H1 (cell line): Measurements from ENCODE around the gene ELP4. TPM values are rescaled to one million over a fixed set of nuclear protein-coding genes. Genes with fewer than 3 reads are reported as not detected.

ENCODE experiments used
- CTCF ChIA-PET: fragments of 300-600 bp; sonication (Branson Sonifier 250); formaldehyde crosslinking; loops from one replicate; lab custom pipeline; 2021; ENCODE audit not compliant: partially characterized antibody; lab: Charles Lee
- POLR2A ChIA-PET: fragments of 300-600 bp; sonication (Branson Sonifier 250); formaldehyde crosslinking; loops from one replicate; lab custom pipeline; 2021; ENCODE audit warnings: inconsistent platforms; ENCODE audit not compliant: partially characterized antibody; lab: Charles Lee
- DNase-seq, 2 experiments: peaks; one replicate each; pipeline versions ENCODE4 v3.0.0 to v3.0.0-alpha.2; 2010 to 2022; ENCODE audit warnings: low spot score in 2 of 2, low read depth in 1 of 2, mixed read lengths in 1 of 2
- FAIRE-seq: peaks from 2 replicates; lab custom pipeline; 2011; peaks lifted over from hg19 to GRCh38; lab: Jason Lieb, UNC
- H2AFZ ChIP-seq: 2 replicates; pipeline ENCODE4 v1.8.1; 2012; ENCODE audit warnings: low read length, inconsistent platforms
- H2AK5ac ChIP-seq: 2 replicates; pipeline ENCODE4 v1.6.1; 2013; ENCODE audit warnings: low read depth, low read length
- H2BK120ac ChIP-seq: replicated peaks from 2 replicates; pipeline ENCODE3; 2013; ENCODE audit warnings: low read depth, low read length, inconsistent platforms
- H2BK12ac ChIP-seq: 2 replicates; pipeline ENCODE4 v1.6.1; 2013; ENCODE audit warnings: low read depth, low read length
- H2BK15ac ChIP-seq: 2 replicates; pipeline ENCODE4 v1.6.1; 2013; ENCODE audit warnings: low read length
- H2BK20ac ChIP-seq: 2 replicates; pipeline ENCODE4 v1.6.1; 2013; ENCODE audit warnings: low read length
- H2BK5ac ChIP-seq: 2 replicates; pipeline ENCODE4 v1.6.1; 2013; ENCODE audit warnings: low read depth, low read length
- H3K14ac ChIP-seq: 2 replicates; pipeline ENCODE4 v1.6.1; 2013; ENCODE audit warnings: inconsistent platforms; ENCODE audit not compliant: insufficient read length
- H3K18ac ChIP-seq: 2 replicates; pipeline ENCODE4 v1.6.1; 2013; ENCODE audit warnings: low read length; ENCODE audit errors: extremely low read depth
- H3K23ac ChIP-seq: 2 replicates; pipeline ENCODE4 v1.6.1; 2013; ENCODE audit warnings: inconsistent platforms; ENCODE audit not compliant: insufficient read length
- H3K23me2 ChIP-seq: 2 replicates; pipeline ENCODE4 v1.6.1; 2013; ENCODE audit warnings: low read depth, low read length
- H3K27ac ChIP-seq: 2 replicates; pipeline ENCODE4 v1.6.1; 2011; ENCODE audit warnings: low read depth, low read length, inconsistent platforms
- H3K27me3 ChIP-seq, 4 experiments: replicated peaks in 1 of 4; 1 replicate in 1 of 4; 2 replicates in 3 of 4; pipeline versions ENCODE4 v1.6.1 to v1.8.1; 2011 to 2013; ENCODE audit warnings: low read length in 3 of 4, mild to moderate bottlenecking in 3 of 4, inconsistent platforms in 2 of 4, mixed read lengths in 2 of 4, moderate library complexity in 1 of 4; ENCODE audit not compliant: control insufficient read depth in 3 of 4, insufficient read depth in 3 of 4; ENCODE audit errors: extremely low read depth in 1 of 4
- H3K36me3 ChIP-seq, 4 experiments: 2 replicates each; pipeline versions ENCODE4 v1.6.1 to v1.8.1; 2011 to 2013; ENCODE audit warnings: mild to moderate bottlenecking in 4 of 4, low read length in 3 of 4, moderate library complexity in 2 of 4, control low read depth in 1 of 4, inconsistent platforms in 1 of 4; ENCODE audit not compliant: insufficient read depth in 4 of 4, control insufficient read depth in 2 of 4
- H3K4ac ChIP-seq: replicated peaks from 2 replicates; pipeline ENCODE3; 2013; ENCODE audit warnings: low read length, low read depth, mixed read lengths, inconsistent platforms; ENCODE audit not compliant: insufficient read length
- H3K4me1 ChIP-seq, 4 experiments: replicated peaks in 1 of 4; 1 replicate in 1 of 4; 2 replicates in 3 of 4; pipeline versions ENCODE4 v1.6.1 to v1.8.1; 2011 to 2013; ENCODE audit warnings: low read length in 3 of 4, inconsistent platforms in 2 of 4, mixed read lengths in 1 of 4; ENCODE audit not compliant: insufficient read depth in 4 of 4, control insufficient read depth in 3 of 4
- H3K4me2 ChIP-seq, 2 experiments: 2 replicates each; pipeline versions ENCODE4 v1.6.1 to v1.8.1; 2011 to 2013; ENCODE audit warnings: low read depth in 2 of 2, low read length in 2 of 2, control low read depth in 1 of 2, inconsistent platforms in 1 of 2, mild to moderate bottlenecking in 1 of 2; ENCODE audit not compliant: insufficient read depth in 1 of 2
- H3K4me3 ChIP-seq, 4 experiments: fragments of 200-600, 300-600 bp in 1 of 4; sonication (generic), shearing (Covaris generic), sonication (Bioruptor Twin) in 1 of 4; 2 replicates each; pipeline versions ENCODE4 v1.5.1 to v1.8.1; 2011 to 2016; ENCODE audit warnings: low read length in 4 of 4, low read depth in 3 of 4, control low read depth in 2 of 4, inconsistent platforms in 2 of 4, mild to moderate bottlenecking in 2 of 4, mixed read lengths in 1 of 4, moderate library complexity in 1 of 4; ENCODE audit not compliant: insufficient read depth in 2 of 4; ENCODE audit errors: extremely low read depth in 1 of 4
- H3K56ac ChIP-seq: replicated peaks from 2 replicates; pipeline ENCODE3; 2013; ENCODE audit warnings: low read depth, mild to moderate bottlenecking, mixed read lengths, low read length, inconsistent platforms; ENCODE audit not compliant: insufficient read length
- H3K79me1 ChIP-seq: 2 replicates; pipeline ENCODE4 v1.6.1; 2013; ENCODE audit warnings: low read depth, low read length, control low read depth
- H3K79me2 ChIP-seq, 2 experiments: 2 replicates each; pipeline versions ENCODE4 v1.6.1 to v1.8.1; 2012 to 2013; ENCODE audit warnings: low read length in 2 of 2, mild to moderate bottlenecking in 2 of 2, inconsistent platforms in 1 of 2; ENCODE audit not compliant: insufficient read depth in 2 of 2, control insufficient read depth in 1 of 2
- H3K9ac ChIP-seq, 4 experiments: replicated peaks in 1 of 4; 1 replicate in 1 of 4; 2 replicates in 3 of 4; pipeline versions ENCODE4 v1.6.1 to v1.8.1; 2011 to 2013; ENCODE audit warnings: low read depth in 3 of 4, low read length in 3 of 4, control low read depth in 2 of 4, mild to moderate bottlenecking in 2 of 4, moderate library complexity in 2 of 4, inconsistent platforms in 1 of 4; ENCODE audit errors: extremely low read depth in 1 of 4
- H3K9me3 ChIP-seq, 2 experiments: 2 replicates each; pipeline versions ENCODE4 v1.6.1 to v1.8.1; 2012 to 2013; ENCODE audit warnings: mild to moderate bottlenecking in 2 of 2, moderate library complexity in 2 of 2, control low read depth in 1 of 2, inconsistent platforms in 1 of 2, low read depth in 1 of 2, low read length in 1 of 2, mixed read lengths in 1 of 2; ENCODE audit not compliant: insufficient read depth in 2 of 2
- H4K20me1 ChIP-seq, 2 experiments: replicated peaks in 1 of 2; 2 replicates each; pipeline versions ENCODE3 to v1.8.1; 2011 to 2013; ENCODE audit warnings: inconsistent platforms in 2 of 2, low read length in 2 of 2, mild to moderate bottlenecking in 1 of 2; ENCODE audit not compliant: insufficient read depth in 2 of 2, control insufficient read depth in 1 of 2
- H4K5ac ChIP-seq: 2 replicates; pipeline ENCODE4 v1.6.1; 2013; ENCODE audit warnings: low read length, low read depth, mixed read lengths, inconsistent platforms; ENCODE audit not compliant: insufficient read length
- H4K8ac ChIP-seq: 2 replicates; pipeline ENCODE4 v1.8.0; 2013; ENCODE audit warnings: mild to moderate bottlenecking, moderate library complexity, low read length, inconsistent platforms; ENCODE audit not compliant: insufficient read depth; ENCODE audit errors: extremely low read depth
- H4K91ac ChIP-seq: replicated peaks from 2 replicates; pipeline ENCODE3; 2013; ENCODE audit warnings: low read length, mixed read lengths, inconsistent platforms; ENCODE audit not compliant: insufficient read length
- CBX8 ChIP-seq: fragments of 300-800, 300-1000 bp; sonication (generic); IDR thresholded peaks from 2 replicates; pipeline ENCODE4 v1.7.1; 2016; ENCODE audit warnings: low read depth, low read length, borderline replicate concordance
- EZH2 ChIP-seq: fragments of 200-600 bp; sonication (generic); IDR thresholded peaks from 2 replicates; pipeline ENCODE4 v1.7.1; 2012; ENCODE audit warnings: low read depth, mild to moderate bottlenecking, moderate library complexity, low read length, inconsistent platforms; ENCODE audit not compliant: severe bottlenecking
- SUZ12 ChIP-seq: fragments of 200-600 bp; sonication (generic); IDR thresholded peaks from 2 replicates; pipeline ENCODE4 v1.6.1; 2012; ENCODE audit warnings: mild to moderate bottlenecking, inconsistent platforms, low read length, moderate library complexity, mixed read lengths
- WGBS, 2 experiments: shearing (Covaris generic) in 1 of 2; methylation state at CpG; one replicate each; pipeline versions ENCODE4 v1.1.6 to v1.1.7; 2013 to 2015; ENCODE audit warnings: low lambda C conversion rate in 2 of 2, mixed read lengths in 2 of 2, inconsistent platforms in 1 of 2, low coverage in 1 of 2, missing lambda C conversion rate in 1 of 2; ENCODE audit not compliant: insufficient replicate concordance in 2 of 2, insufficient coverage in 1 of 2, insufficient read length in 1 of 2; ENCODE audit errors: extremely low coverage in 1 of 2, missing lambda C conversion rate in 1 of 2; 5-methylcytosine and 5-hydroxymethylcytosine counted together
- polyA plus RNA-seq, 7 experiments: library from polyadenylated mRNA; depleted of rRNA in 3 of 7; stranded (reverse) in 5 of 7; unstranded in 2 of 7; fragments of >200 nt in 5 of 7; fragments of 200-250 nt in 2 of 7; gene quantifications; 1 replicate in 5 of 7; 2 replicates in 1 of 7; 4 replicates in 1 of 7; pipeline versions ENCODE4 v1.2.1 to v1.2.3, GENCODE V29; 2011 to 2013; ENCODE audit warnings: missing spikeins in 2 of 7, mixed read lengths in 2 of 7
- total RNA-seq: library from RNA; stranded (reverse); fragmentation: NEBNext Ultra II Directional; extraction: Animal tissue kit (Norgen Biotek cat#: 25700); gene quantifications from 2 replicates; pipeline ENCODE4 v1.2.1, GENCODE V29; 2021

ELP4 gene
- total and polyA plus RNA-seq, 2 of the 8 experiments (the other 6 are each of a cell fraction or from before 2014, with no cell fraction given), result 14.0 to 18.6 TPM

DNA sequence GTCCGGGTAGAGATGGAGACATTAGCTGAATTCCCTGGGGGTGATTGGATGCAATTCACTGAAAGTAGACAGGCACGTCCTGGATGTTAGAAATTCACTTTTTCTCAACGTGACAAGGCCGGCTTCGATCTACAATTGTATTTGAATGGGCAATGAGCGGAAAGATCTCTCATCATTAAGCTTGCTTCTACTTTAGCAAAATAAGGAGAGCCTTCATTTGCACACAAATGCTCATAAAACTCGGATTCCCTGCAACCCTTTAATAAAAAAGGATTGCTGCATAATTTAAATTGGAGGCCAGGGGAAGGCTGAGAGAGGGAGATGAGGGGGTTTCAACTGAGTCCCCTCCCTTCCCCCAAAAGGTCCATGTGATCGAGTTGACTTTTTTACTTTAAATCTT is 312.2 kb downstream of the ELP4 start:
- H3K4me1 ChIP-seq, result peaks cover 16 to 74% (median 46%) of the 10 kb centered on the region in 4 experiments
- no peak overlapping the region for H2BK120ac ChIP-seq
- H2BK12ac ChIP-seq, result 0 out of 2 replicates have a peak overlapping the region, but pooled peaks have one; percentile 5
- FAIRE-seq (no peak), DNase-seq (no peak)
- H3K18ac ChIP-seq, result no peak overlapping the region
- no peak overlapping the region for H4K8ac ChIP-seq
- no peak overlapping the region for H2BK15ac ChIP-seq
- no peak overlapping the region for H3K4ac ChIP-seq
- no peak overlapping the region for H2AK5ac ChIP-seq
- no peak overlapping the region for H2AFZ ChIP-seq
- H3K79me2 ChIP-seq, result no peaks in the 10 kb centered on the region
- H3K4me3 ChIP-seq, result peak overlapping the region in 1 of 4 experiments; percentile 28; a peak in 1 of 8 replicates
- H3K56ac ChIP-seq, result no peak overlapping the region
- H3K27me3 ChIP-seq, result peaks cover 62 to 99% (median 93%) of the 10 kb centered on the region in 4 experiments
- WGBS, 2 experiments, result 2% methylated on average over 8 of the region's 8 CpGs; no CpG with 5 or more reads in 1 of the 2 experiments
- H4K20me1 ChIP-seq, result peaks cover 0 to 11% of the 10 kb centered on the region in 2 experiments
- peaks cover 12% of the 10 kb centered on the region; the same call in 1 of the 2 replicates for H3K23me2 ChIP-seq
- peak overlapping the region; percentile 20 to 38; a peak in 2 of 4 replicates for H3K4me2 ChIP-seq
- H2BK20ac ChIP-seq, result no peak overlapping the region
- H3K27ac ChIP-seq, result no peak overlapping the region
- no peak overlapping the region for H4K91ac ChIP-seq
- no peak overlapping the region for H3K9ac ChIP-seq
- no peak overlapping the region for H2BK5ac ChIP-seq
- H3K9me3 ChIP-seq, result no peaks in the 10 kb centered on the region
- no peaks in the 10 kb centered on the region for H3K79me1 ChIP-seq
- H4K5ac ChIP-seq, result no peak overlapping the region
- no peak overlapping the region for H3K23ac ChIP-seq
- no peaks in the 10 kb centered on the region; a peak in 1 of 8 replicates for H3K36me3 ChIP-seq
- ChIA-PET POLR2A (interaction anchor here (1.4 to 3.6 kb wide), 4 partner anchors 9 to 23 kb away, joined by 3 to 11 read pairs (median 8); partner anchors contain the start of gene PAX6), CTCF (interaction anchor here (0.5 to 11.4 kb wide), 7 partner anchors 15 to 557 kb away, joined by 3 to 88 read pairs (median 36); no protein-coding TSS in a partner anchor)
- TF ChIP-seq EZH2 (peak; percentile 19), SUZ12 (no peak; the same call in 1 of the 2 replicates), CBX8 (peak; percentile 76; the same call in 1 of the 2 replicates)
- H3K14ac ChIP-seq, result no peak overlapping the region
